Spinal cord (tissue), 10 donors: ENCODE data around the gene LENEP. TPM values are rescaled to one million over a fixed set of nuclear protein-coding genes. Genes with fewer than 3 reads are reported as not detected.

Experiments
- DNase-seq, 6 donors: peaks; one replicate each; pipeline versions ENCODE4 v3.0.0 to v3.0.0-alpha.2; 2013 to 2015; ENCODE audit warnings: low spot score in 6 of 6, low read depth in 4 of 6
- H3K27ac ChIP-seq: one replicate; pipeline ENCODE4 v1.5.1; 2013; ENCODE audit warnings: low read depth, low read length, control low read depth
- H3K27me3 ChIP-seq: one replicate; pipeline ENCODE4 v1.6.1; 2013; ENCODE audit warnings: low read length; ENCODE audit not compliant: control insufficient read depth, insufficient read depth
- H3K36me3 ChIP-seq: one replicate; pipeline ENCODE4 v1.6.1; 2013; ENCODE audit warnings: low read length; ENCODE audit not compliant: control insufficient read depth, insufficient read depth
- H3K4me1 ChIP-seq: one replicate; pipeline ENCODE4 v1.6.1; 2013; ENCODE audit warnings: low read length; ENCODE audit not compliant: control insufficient read depth, insufficient read depth
- H3K4me3 ChIP-seq: one replicate; pipeline ENCODE4 v1.5.1; 2013; ENCODE audit warnings: low read depth, low read length, control low read depth
- H3K9me3 ChIP-seq: one replicate; pipeline ENCODE4 v1.6.1; 2013; ENCODE audit warnings: low read length; ENCODE audit not compliant: control insufficient read depth, insufficient read depth
- WGBS: methylation state at CpG from one replicate; pipeline ENCODE4 v1.1.5; 2013; ENCODE audit warnings: missing lambda C conversion rate; ENCODE audit not compliant: insufficient coverage; 5-methylcytosine and 5-hydroxymethylcytosine counted together
- polyA plus RNA-seq, 2 donors: library from polyadenylated mRNA; unstranded; fragments of 120-200 nt; gene quantifications; one replicate each; pipeline ENCODE4 v1.2.1, GENCODE V29; 2013; ENCODE audit not compliant: insufficient read length in 2 of 2
- total RNA-seq, 2 donors: library from RNA; depleted of rRNA in 1 of 2; stranded (reverse); fragments of 120-200 nt in 1 of 2; fragments of >200 nt in 1 of 2; gene quantifications; one replicate each; pipeline versions ENCODE4 v1.2.3 to v1.2.4, GENCODE V29; 2013 to 2014
- donor health status: healthy.

LENEP gene
- total and polyA plus RNA-seq, 4 donors, result 0.22 to 0.39 TPM; not detected in 2

- H3K4me3 ChIP-seq, result no peak overlapping the region
- H3K36me3 ChIP-seq, result peaks cover 32% of the 10 kb centered on the region
- DNase-seq, result no peak
- H3K27me3 ChIP-seq, result no peaks in the 10 kb centered on the region
- H3K4me1 ChIP-seq, result peaks cover 59% of the 10 kb centered on the region
- WGBS, result 71% methylated on average over 2 of the region's 2 CpGs
- no peaks in the 10 kb centered on the region for H3K9me3 ChIP-seq
- H3K27ac ChIP-seq, result no peak overlapping the region
These were observed 39.8 kb upstream of the LENEP start for GRCh38 chr1:154953611-154954038.

- Histone ChIP-seq H3K27ac (peak overlapping the region; percentile 76), H3K27me3 (no peaks in the 10 kb centered on the region), H3K36me3 (peaks cover 41% of the 10 kb centered on the region), H3K9me3 (no peaks in the 10 kb centered on the region), H3K4me1 (peaks cover 68% of the 10 kb centered on the region), H3K4me3 (no peak overlapping the region)
- WGBS, result no CpG with 5 or more reads among the region's 3 CpGs
- DNase-seq, result no peak
These were observed 38.8 kb upstream of the LENEP start for GRCh38 chr1:154954541-154954940.

- peak overlapping the region; percentile 42 for H3K4me3 ChIP-seq
- 4% methylated on average over 2 of the region's 4 CpGs for WGBS
- peaks cover 45% of the 10 kb centered on the region for H3K36me3 ChIP-seq
- no peaks in the 10 kb centered on the region for H3K27me3 ChIP-seq
- H3K4me1 ChIP-seq, result peaks cover 68% of the 10 kb centered on the region
- no peaks in the 10 kb centered on the region for H3K9me3 ChIP-seq
- H3K27ac ChIP-seq, result peak overlapping the region; percentile 81
- peak in 2 of 6 donors; percentile 85 to 87 for DNase-seq
These were observed 38.2 kb upstream of the LENEP start for GRCh38 chr1:154955039-154955717.

GRCh38 chr1:154955718-154956543 lies 37.5 kb upstream of the LENEP start, which contains the start of gene PBXIP1:
Gene PBXIP1, minus strand, starts transcription at chr1:154956099. Its CDS starts 2,378 bp downstream, at chr1:154953721.
- H3K4me3 ChIP-seq, result peak within 1 kb of the TSS; percentile 42
- peaks cover 71% of the 10 kb centered on the region for H3K4me1 ChIP-seq
- H3K27ac ChIP-seq, result peak within 1 kb of the TSS; percentile 81
- no peaks in the 10 kb centered on the region for H3K27me3 ChIP-seq
- peaks cover 37% of the 10 kb centered on the region for H3K36me3 ChIP-seq
- peak in 5 of 6 donors; percentile 83 to 98 (median 91) for DNase-seq
- WGBS, result 0% methylated on average over 14 of the region's 18 CpGs
- H3K9me3 ChIP-seq, result no peaks in the 10 kb centered on the region

- WGBS, result 14% methylated on average over 2 of the region's 6 CpGs
- Histone ChIP-seq H3K9me3 (no peaks in the 10 kb centered on the region), H3K36me3 (peaks cover 31% of the 10 kb centered on the region), H3K27ac (peak overlapping the region; percentile 81), H3K4me3 (peak overlapping the region; percentile 42), H3K27me3 (no peaks in the 10 kb centered on the region), H3K4me1 (peaks cover 71% of the 10 kb centered on the region)
- DNase-seq, result peak in 2 of 6 donors; percentile 66 to 83
These were observed 36.8 kb upstream of the LENEP start for GRCh38 chr1:154956544-154956941.

- no peaks in the 10 kb centered on the region for H3K27me3 ChIP-seq
These were observed 36.2 kb upstream of the LENEP start for GRCh38 chr1:154957091-154957657.

GRCh38 chr1:154958036-154958435 lies 35.4 kb upstream of the LENEP start:
- peaks cover 23% of the 10 kb centered on the region for H3K36me3 ChIP-seq
- H3K9me3 ChIP-seq, result no peaks in the 10 kb centered on the region
- H3K27me3 ChIP-seq, result no peaks in the 10 kb centered on the region
- H3K4me1 ChIP-seq, result peaks cover 67% of the 10 kb centered on the region
- DNase-seq, result no peak
- H3K27ac ChIP-seq, result peak overlapping the region; percentile 81
- WGBS, result no CpG with 5 or more reads among the region's 2 CpGs
- H3K4me3 ChIP-seq, result no peak overlapping the region

More at GRCh38 chr1:154957091-154957657, 36.2 kb upstream of the LENEP start:
- DNase-seq, result peak in 2 of 6 donors; percentile 60 to 62
- peak overlapping the region; percentile 81 for H3K27ac ChIP-seq
- H3K36me3 ChIP-seq, result peaks cover 25% of the 10 kb centered on the region
- peaks cover 67% of the 10 kb centered on the region for H3K4me1 ChIP-seq
- WGBS, result no CpG with 5 or more reads among the region's 9 CpGs
- no peaks in the 10 kb centered on the region for H3K9me3 ChIP-seq
- peak overlapping the region; percentile 42 for H3K4me3 ChIP-seq

GRCh38 chr1:154958681-154959425 lies 34.5 kb upstream of the LENEP start:
- Histone ChIP-seq H3K4me1 (peaks cover 62% of the 10 kb centered on the region), H3K27me3 (no peaks in the 10 kb centered on the region), H3K36me3 (peaks cover 28% of the 10 kb centered on the region), H3K27ac (no peak overlapping the region), H3K4me3 (no peak overlapping the region), H3K9me3 (no peaks in the 10 kb centered on the region)
- WGBS, result 94% methylated on average over 13 of the region's 16 CpGs
- no peak for DNase-seq

GRCh38 chr1:154959426-154959780 lies 34.0 kb upstream of the LENEP start:
- Histone ChIP-seq H3K4me1 (peaks cover 56% of the 10 kb centered on the region), H3K36me3 (peaks cover 31% of the 10 kb centered on the region), H3K27me3 (no peaks in the 10 kb centered on the region), H3K27ac (no peak overlapping the region), H3K9me3 (no peaks in the 10 kb centered on the region), H3K4me3 (no peak overlapping the region)
- DNase-seq, result no peak
- 99% methylated on average over 7 of the region's 7 CpGs for WGBS
